ENCODE results near the gene CNOT1.
"Not testable (repeated sequence)": the region's sequence is repeated elsewhere in the genome, so short reads cannot be mapped to it uniquely, and the experiment has no call there.

The CNOT1 gene

DNA sequence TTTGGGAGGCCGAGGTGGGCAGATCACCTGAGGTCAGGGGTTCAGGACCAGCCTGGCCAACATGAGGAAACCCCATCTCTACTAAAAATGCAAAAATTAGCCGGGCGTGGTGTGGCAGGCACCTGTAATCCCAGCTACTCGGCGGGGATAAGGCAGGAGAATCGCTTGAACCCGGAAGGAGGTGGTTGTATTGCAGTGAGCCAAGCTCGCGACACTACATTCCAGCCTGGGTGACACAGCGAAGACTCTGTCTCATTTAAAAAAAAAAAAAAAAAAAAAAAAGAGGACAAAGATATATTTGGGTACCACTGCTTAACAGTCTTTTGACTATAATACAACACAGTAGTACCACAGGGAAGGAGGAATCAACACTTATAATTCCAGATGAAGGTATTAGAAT, 9.2 kb downstream of the CNOT1 start:
- Histone ChIP-seq H3K9ac (ENCODE audit: low read depth, low read length) (no peak overlapping the region), H3K4me1 (ENCODE audit: insufficient read depth, low read length) (no peaks in the 10 kb centered on the region), H3K9me3 (ENCODE audit: control insufficient read depth, insufficient read depth, low read length) (no peaks in the 10 kb centered on the region), H3K36me3 (ENCODE audit: insufficient read depth, low read length) (peaks cover 16% of the 10 kb centered on the region)

DNA sequence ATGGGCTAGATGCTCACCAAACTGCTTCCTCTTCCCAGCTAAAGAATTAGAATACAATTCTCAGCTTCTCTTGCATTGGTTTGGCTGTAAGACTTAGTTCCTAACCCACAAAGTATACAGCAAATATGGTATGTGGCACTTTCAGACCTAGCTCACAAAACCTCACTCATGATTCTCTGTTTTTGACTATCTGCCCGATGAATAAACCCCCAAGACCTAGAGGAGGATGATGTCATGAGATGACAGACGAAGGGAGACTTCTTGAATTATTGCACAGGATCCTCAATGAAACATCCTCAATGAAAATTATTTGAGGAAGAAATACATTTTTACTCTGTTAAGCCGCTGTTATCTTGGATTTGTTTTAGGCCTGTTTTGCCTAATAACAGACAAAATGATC, 14.3 kb downstream of the CNOT1 start:
- peaks cover 11% of the 10 kb centered on the region; the same call in 1 of the 2 replicates for H3K36me3 ChIP-seq (ENCODE audit: insufficient read depth, low read length)
- no peaks in the 10 kb centered on the region for H3K4me1 ChIP-seq (ENCODE audit: insufficient read depth, low read length)
- no peak overlapping the region for H3K9ac ChIP-seq (ENCODE audit: low read depth, low read length)
- H3K9me3 ChIP-seq (ENCODE audit: control insufficient read depth, insufficient read depth, low read length), result no peaks in the 10 kb centered on the region

DNA sequence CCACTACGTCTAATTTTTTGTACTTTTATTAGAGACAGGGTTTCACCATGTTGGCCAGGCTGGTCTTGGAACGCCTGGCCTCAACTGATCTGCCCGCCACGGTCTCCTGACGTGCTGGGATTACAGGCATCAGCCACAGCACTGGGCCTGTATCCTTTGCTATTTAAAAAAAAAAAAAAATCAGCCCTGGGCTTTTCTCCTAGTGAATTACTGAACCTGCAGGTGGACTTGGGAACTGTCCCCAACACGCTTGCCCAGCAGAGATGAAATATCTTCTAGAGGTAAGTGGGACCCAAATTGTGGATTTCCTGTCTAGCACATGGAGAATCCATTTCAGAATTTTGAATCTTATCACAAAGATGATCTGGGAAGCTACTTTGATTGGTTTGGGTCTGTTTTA, 14.8 kb downstream of the CNOT1 start:
- Histone ChIP-seq H3K36me3 (ENCODE audit: insufficient read depth, low read length) (peaks cover 11% of the 10 kb centered on the region; the same call in 1 of the 2 replicates), H3K4me1 (ENCODE audit: insufficient read depth, low read length) (no peaks in the 10 kb centered on the region), H3K9me3 (ENCODE audit: control insufficient read depth, insufficient read depth, low read length) (no peaks in the 10 kb centered on the region), H3K9ac (ENCODE audit: low read depth, low read length) (no peak overlapping the region)

DNA sequence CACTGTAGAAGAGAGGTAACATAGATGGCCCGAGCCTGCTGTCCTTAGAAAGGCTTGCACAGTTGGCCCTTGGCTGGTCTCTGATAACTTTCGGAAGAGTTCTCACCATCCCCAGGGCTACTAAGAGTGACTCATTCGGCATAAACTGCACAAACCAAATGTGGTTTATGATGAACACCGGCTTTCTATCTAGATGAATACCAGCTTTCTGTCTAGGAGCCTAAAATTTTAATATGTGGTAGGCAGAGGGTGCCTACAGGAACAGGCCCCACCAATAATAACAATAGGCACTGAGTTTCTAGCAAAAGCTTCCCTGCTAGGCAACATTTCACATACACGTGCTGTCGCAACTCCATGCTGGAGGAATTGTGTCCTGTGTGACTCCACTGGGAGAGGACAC, 15.4 kb downstream of the CNOT1 start:
- no peaks in the 10 kb centered on the region for H3K4me1 ChIP-seq (ENCODE audit: insufficient read depth, low read length)
- H3K9me3 ChIP-seq (ENCODE audit: control insufficient read depth, insufficient read depth, low read length), result no peaks in the 10 kb centered on the region
- H3K9ac ChIP-seq (ENCODE audit: low read depth, low read length), result no peak overlapping the region
- H3K36me3 ChIP-seq (ENCODE audit: insufficient read depth, low read length), result peaks cover 11% of the 10 kb centered on the region; the same call in 1 of the 2 replicates

DNA sequence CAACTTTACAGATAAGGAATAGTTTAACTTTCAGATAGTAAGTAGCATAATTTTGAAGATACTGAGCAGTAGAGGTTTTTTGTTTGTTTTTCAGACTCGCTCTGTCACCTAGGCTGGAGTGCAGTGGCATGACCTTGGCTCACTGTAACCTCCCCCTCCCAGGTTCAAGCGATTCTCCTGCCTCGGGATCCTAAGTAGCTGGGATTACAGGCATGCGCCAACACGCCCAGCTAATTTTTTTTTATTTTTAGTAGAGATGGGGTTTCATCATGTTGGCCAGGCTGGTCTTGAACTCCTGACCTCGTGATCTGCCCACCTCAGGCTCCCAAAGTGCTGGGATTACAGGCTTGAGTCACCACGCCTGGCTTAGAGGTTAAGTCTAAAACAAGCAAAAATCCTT, 16.7 kb downstream of the CNOT1 start:
- not testable (repeated sequence) for H3K9ac ChIP-seq (ENCODE audit: low read depth, low read length); H3K36me3 ChIP-seq (ENCODE audit: insufficient read depth, low read length); H3K9me3 ChIP-seq (ENCODE audit: control insufficient read depth, insufficient read depth, low read length); H3K4me1 ChIP-seq (ENCODE audit: insufficient read depth, low read length)

DNA sequence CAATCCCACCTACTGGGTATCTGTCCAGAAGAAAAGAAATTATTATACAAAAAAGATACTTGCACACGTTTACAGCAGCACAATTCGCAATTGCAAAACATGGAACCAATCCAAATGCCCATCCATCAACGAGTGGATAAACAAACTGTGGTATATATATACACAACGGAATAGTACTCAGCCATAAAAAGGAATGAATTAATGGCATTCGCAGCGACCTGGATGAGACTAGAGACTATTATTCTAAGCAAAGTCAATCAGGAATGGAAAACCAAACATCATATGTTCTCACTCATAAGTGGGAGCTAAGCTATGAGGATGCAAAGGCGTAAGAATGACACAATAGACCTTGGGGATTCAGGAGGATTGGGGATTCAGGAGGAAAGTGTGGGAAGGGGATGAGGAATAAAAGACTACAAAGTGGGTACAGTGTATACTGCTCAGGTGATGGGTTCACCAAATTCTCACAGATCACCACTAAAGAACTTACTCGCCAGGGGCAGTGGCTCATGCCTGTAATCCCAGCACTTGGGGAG, 21.0 kb downstream of the CNOT1 start:
- H3K9me3 ChIP-seq (ENCODE audit: control insufficient read depth, insufficient read depth, low read length), result no peaks in the 10 kb centered on the region
- no peak overlapping the region for H3K9ac ChIP-seq (ENCODE audit: low read depth, low read length)
- H3K4me1 ChIP-seq (ENCODE audit: insufficient read depth, low read length), result no peaks in the 10 kb centered on the region
- peaks cover 4% of the 10 kb centered on the region for H3K36me3 ChIP-seq (ENCODE audit: insufficient read depth, low read length)

DNA sequence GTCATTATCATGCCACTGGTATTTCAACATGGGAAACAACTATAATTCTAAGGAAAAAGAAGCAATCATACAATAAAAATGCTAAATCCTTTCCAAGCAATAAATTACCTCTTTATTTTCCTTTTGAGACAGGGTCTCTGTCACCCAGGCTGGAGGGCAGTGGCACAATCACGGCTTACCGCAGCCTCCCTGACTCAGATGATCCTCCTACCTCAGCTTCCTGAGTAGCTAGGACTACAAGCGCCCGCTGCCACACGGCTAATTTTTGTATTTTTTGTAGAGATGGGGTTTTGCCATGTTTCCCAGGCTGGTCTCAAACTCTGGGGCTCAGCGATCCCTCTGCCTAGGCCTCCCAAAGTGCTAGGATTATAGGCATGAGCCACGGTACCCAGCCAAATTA, 24.1 kb downstream of the CNOT1 start:
- no peak overlapping the region for H3K9ac ChIP-seq (ENCODE audit: low read depth, low read length)
- H3K9me3 ChIP-seq (ENCODE audit: control insufficient read depth, insufficient read depth, low read length), result no peaks in the 10 kb centered on the region
- H3K4me1 ChIP-seq (ENCODE audit: insufficient read depth, low read length), result no peaks in the 10 kb centered on the region
- H3K36me3 ChIP-seq (ENCODE audit: insufficient read depth, low read length), result peaks cover 4% of the 10 kb centered on the region

DNA sequence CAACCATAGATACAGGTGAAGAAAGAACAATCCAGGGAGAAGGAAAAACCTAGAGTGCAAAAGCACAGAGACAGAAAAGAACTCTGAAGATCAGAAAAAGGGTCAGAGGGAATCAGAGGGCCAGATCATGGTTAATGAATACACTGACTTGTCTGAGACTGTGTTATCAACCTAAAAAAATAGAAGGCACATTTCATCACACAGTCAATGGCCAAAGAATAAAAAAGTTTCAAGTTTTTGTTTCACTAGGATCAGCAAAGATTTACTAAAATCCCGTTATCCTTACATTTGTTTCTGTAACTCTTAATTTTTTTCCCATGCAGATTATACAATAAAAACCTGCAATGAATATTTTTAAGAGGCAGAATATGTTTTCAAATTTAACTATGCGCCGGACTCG, 38.5 kb downstream of the CNOT1 start:
- Histone ChIP-seq H3K9me3 (ENCODE audit: control insufficient read depth, insufficient read depth, low read length) (no peaks in the 10 kb centered on the region), H3K36me3 (ENCODE audit: insufficient read depth, low read length) (peaks cover 34% of the 10 kb centered on the region), H3K4me1 (ENCODE audit: insufficient read depth, low read length) (no peaks in the 10 kb centered on the region), H3K9ac (ENCODE audit: low read depth, low read length) (no peak overlapping the region)

DNA sequence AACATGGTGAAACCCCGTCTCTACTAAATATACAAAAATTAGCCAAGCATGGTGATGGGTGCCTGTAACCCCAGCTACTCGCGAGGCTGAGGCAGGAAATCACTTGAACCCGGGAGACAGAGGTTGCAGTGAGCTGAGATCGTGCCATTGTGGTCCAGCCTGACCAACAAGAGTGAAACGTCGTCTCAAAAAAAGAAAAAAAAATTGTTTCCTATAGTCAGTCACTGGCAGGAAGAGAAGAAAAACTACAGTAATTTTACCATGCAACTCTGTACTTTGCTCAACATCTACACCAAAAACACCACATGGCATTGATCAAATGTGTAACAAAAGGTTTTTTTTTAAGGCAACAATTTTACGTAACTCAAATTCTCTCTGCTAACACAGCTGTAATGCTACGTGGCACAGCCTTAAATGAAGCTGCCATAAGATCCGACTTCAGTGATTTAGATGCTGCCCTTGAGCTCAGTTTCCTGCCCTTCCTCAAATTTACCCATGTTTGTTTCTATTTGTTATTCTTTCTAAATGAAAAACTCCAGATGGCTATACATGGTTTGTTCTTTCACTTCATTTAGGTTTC, 40.2 kb downstream of the CNOT1 start:
- Histone ChIP-seq H3K4me1 (ENCODE audit: insufficient read depth, low read length) (no peaks in the 10 kb centered on the region), H3K9ac (ENCODE audit: low read depth, low read length) (no peak overlapping the region), H3K36me3 (ENCODE audit: insufficient read depth, low read length) (peaks cover 40% of the 10 kb centered on the region), H3K9me3 (ENCODE audit: control insufficient read depth, insufficient read depth, low read length) (no peaks in the 10 kb centered on the region)

DNA sequence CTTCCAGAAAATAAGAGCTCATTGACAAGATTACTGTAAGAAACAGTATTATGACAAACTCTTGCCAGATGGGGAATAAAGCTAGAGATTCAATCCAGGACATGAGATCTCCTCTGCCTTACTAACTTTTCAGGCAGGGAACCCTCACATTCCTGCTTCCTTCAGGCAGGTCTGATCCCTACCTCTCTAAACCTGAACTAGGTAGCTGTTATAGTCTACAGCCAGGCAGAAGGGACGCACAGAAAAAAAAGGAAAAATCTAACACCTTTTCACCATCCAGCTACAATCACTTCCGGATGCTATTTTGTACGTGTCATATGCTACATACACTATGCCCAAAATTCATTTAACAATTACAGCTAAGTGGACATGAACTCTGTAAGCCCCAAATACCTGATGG, 41.2 kb downstream of the CNOT1 start:
- Histone ChIP-seq H3K4me1 (ENCODE audit: insufficient read depth, low read length) (no peaks in the 10 kb centered on the region), H3K36me3 (ENCODE audit: insufficient read depth, low read length) (peaks cover 41% of the 10 kb centered on the region), H3K9ac (ENCODE audit: low read depth, low read length) (no peak overlapping the region), H3K9me3 (ENCODE audit: control insufficient read depth, insufficient read depth, low read length) (no peaks in the 10 kb centered on the region)

DNA sequence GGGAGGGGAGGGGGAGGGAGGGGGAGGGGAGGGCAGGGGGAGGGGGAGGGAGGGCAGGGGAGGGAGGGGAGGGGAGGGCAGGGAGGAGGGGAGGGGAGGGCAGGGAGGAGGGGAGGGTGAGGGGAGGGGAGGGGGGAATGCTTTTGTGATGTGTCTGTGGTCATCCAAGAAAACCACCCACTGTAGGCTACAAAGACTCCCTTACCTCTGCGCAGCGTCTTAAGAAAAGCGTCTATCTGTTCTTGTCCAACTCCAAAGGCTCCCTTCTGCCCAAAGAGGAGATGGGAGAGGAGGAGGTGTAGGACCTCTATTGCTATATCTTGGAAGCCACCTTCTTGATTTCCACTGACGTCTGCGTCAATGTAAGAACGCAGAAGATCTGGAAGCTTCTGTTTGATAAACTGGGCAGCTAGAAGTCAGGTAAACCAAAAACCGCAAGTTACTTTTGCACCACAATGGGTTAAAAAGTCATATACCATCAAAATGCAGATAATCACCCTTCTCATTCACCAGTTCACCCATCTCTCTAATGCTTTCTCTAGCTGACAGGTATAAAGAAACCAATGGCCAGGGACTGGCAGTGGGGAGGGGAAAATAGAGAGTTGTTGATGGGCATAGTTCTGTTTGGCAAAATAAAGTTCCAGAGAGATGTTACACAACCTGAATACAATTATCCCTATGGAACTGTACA, 43.1 kb downstream of the CNOT1 start:
- H3K9me3 ChIP-seq (ENCODE audit: control insufficient read depth, insufficient read depth, low read length), result no peaks in the 10 kb centered on the region
- no peaks in the 10 kb centered on the region for H3K4me1 ChIP-seq (ENCODE audit: insufficient read depth, low read length)
- H3K36me3 ChIP-seq (ENCODE audit: insufficient read depth, low read length), result peaks cover 50% of the 10 kb centered on the region
- H3K9ac ChIP-seq (ENCODE audit: low read depth, low read length), result no peak overlapping the region

DNA sequence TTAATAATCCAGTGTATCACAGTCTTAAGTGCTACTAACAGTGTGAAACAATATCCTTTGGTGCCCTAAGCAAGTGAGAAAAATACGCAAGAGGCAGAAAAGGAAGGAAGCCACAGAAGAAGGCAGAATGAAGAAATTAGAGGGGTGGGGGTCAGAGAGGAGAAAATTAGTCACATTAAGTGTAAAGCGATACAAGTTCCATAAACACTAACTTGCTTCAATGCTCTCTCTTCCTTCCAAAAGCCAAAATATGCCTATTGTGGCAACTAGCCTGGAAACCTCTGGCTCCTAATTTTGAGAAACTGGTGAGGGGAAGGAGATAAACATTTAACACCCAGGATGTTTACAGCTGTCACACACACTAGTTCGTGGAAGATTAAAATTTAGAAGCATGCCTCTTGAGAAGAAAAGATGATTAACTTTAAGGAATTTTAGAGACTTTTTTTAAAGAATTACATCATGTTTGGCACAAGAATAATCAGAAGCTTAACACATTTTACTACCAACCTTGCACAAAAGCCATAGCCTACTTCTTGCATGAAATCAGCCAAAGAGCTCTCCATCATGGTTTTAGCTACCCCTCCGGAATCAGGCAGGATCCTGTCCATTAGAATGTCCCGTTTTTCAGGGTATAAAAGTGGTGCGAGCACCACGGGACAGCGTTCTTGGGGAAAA, 44.7 kb downstream of the CNOT1 start:
- Histone ChIP-seq H3K9me3 (ENCODE audit: control insufficient read depth, insufficient read depth, low read length) (no peaks in the 10 kb centered on the region), H3K36me3 (ENCODE audit: insufficient read depth, low read length) (peaks cover 55% of the 10 kb centered on the region), H3K4me1 (ENCODE audit: insufficient read depth, low read length) (no peaks in the 10 kb centered on the region), H3K9ac (ENCODE audit: low read depth, low read length) (no peak overlapping the region)

DNA sequence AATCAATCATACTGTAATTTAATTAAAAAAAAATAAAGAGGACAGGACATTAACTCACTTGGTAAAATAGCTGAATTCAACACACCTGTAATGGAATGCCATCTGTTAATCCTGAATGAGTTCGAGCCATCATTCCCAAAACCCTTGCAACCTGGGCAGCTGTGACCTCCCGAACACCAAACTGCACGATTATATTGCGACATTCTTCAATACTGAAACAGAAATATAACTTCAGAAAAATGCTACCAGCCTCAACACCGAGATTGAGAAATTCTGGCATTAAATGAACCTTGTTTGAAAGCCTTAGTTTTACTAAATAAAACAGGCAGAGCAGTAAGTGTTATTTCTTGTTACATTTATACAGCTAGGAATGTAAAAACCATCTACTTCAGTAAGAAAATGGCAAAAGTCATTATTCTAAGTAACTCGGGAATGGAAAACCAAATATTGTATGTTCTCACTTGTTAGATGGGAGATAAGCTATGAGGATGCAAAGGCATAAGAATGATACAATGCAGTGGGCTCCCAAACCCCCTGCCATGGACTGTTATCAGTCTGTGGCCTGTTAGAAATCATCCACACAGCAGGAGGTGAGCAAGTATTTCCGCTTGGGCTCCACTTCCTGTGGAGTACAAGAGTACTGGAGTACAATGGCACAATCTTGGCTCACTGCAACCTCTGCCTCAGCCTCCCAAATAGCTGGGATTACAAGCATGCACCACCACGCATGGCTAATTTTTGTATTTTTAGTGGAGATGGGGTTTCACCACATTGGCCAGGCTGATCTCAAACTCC, 46.5 kb downstream of the CNOT1 start:
- Histone ChIP-seq H3K9ac (ENCODE audit: low read depth, low read length) (no peak overlapping the region), H3K4me1 (ENCODE audit: insufficient read depth, low read length) (no peaks in the 10 kb centered on the region), H3K9me3 (ENCODE audit: control insufficient read depth, insufficient read depth, low read length) (no peaks in the 10 kb centered on the region), H3K36me3 (ENCODE audit: insufficient read depth, low read length) (peaks cover 55% of the 10 kb centered on the region)

DNA sequence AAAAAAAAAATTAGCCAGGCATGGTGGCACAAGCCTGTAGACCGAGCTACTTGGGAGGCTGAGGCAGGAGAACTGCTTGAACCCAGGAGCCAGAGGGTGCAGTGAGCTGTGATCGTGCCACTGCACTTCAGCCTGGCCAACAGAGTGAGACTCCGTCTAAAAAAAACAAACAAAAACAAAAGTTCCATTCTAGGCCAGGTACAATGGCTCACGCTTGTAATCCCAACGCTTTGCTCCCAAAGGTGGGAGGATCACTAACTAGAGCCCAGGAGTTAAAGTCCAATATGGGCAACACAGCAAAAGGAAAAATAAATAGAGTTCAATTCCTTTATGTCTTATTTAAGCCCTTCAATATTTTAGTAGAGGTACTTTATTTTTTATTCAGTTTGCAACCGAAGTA, 47.5 kb downstream of the CNOT1 start:
- Histone ChIP-seq H3K9me3 (ENCODE audit: control insufficient read depth, insufficient read depth, low read length) (no peaks in the 10 kb centered on the region), H3K9ac (ENCODE audit: low read depth, low read length) (no peak overlapping the region), H3K4me1 (ENCODE audit: insufficient read depth, low read length) (no peaks in the 10 kb centered on the region), H3K36me3 (ENCODE audit: insufficient read depth, low read length) (peaks cover 51% of the 10 kb centered on the region)

Data from ES-I3 (cell line).